Measurements from ENCODE around the gene CATSPER3.

GRCh38 chr5:134979416-134979815, 11.7 kb downstream of the CATSPER3 start:
- TF ChIP-seq EZH2phosphoT487 (IDR thresholded peaks at IDR 0.05; ENCODE audit: low read length) (no peak), EZH2 (optimal IDR thresholded peaks at IDR 0.05; ENCODE audit: low read depth, low read length) (no peak)
- TF ChIP-seq, protein P1, sequence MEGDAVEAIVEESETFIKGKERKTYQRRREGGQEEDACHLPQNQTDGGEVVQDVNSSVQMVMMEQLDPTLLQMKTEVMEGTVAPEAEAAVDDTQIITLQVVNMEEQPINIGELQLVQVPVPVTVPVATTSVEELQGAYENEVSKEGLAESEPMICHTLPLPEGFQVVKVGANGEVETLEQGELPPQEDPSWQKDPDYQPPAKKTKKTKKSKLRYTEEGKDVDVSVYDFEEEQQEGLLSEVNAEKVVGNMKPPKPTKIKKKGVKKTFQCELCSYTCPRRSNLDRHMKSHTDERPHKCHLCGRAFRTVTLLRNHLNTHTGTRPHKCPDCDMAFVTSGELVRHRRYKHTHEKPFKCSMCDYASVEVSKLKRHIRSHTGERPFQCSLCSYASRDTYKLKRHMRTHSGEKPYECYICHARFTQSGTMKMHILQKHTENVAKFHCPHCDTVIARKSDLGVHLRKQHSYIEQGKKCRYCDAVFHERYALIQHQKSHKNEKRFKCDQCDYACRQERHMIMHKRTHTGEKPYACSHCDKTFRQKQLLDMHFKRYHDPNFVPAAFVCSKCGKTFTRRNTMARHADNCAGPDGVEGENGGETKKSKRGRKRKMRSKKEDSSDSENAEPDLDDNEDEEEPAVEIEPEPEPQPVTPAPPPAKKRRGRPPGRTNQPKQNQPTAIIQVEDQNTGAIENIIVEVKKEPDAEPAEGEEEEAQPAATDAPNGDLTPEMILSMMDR (IDR thresholded peaks at IDR 0.05; ENCODE audit: low read length) = no peak

Measured in MM.1S (cell line).